Amniotic epithelial cell (primary cell): Measurements from ENCODE around the gene ANKK1.

ENCODE experiments used
- DNase-seq: peaks from one replicate; pipeline ENCODE4 v3.0.0-alpha.2; 2010; ENCODE audit warnings: low read depth

ANKK1 gene, protein sequence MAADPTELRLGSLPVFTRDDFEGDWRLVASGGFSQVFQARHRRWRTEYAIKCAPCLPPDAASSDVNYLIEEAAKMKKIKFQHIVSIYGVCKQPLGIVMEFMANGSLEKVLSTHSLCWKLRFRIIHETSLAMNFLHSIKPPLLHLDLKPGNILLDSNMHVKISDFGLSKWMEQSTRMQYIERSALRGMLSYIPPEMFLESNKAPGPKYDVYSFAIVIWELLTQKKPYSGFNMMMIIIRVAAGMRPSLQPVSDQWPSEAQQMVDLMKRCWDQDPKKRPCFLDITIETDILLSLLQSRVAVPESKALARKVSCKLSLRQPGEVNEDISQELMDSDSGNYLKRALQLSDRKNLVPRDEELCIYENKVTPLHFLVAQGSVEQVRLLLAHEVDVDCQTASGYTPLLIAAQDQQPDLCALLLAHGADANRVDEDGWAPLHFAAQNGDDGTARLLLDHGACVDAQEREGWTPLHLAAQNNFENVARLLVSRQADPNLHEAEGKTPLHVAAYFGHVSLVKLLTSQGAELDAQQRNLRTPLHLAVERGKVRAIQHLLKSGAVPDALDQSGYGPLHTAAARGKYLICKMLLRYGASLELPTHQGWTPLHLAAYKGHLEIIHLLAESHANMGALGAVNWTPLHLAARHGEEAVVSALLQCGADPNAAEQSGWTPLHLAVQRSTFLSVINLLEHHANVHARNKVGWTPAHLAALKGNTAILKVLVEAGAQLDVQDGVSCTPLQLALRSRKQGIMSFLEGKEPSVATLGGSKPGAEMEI

DNA sequence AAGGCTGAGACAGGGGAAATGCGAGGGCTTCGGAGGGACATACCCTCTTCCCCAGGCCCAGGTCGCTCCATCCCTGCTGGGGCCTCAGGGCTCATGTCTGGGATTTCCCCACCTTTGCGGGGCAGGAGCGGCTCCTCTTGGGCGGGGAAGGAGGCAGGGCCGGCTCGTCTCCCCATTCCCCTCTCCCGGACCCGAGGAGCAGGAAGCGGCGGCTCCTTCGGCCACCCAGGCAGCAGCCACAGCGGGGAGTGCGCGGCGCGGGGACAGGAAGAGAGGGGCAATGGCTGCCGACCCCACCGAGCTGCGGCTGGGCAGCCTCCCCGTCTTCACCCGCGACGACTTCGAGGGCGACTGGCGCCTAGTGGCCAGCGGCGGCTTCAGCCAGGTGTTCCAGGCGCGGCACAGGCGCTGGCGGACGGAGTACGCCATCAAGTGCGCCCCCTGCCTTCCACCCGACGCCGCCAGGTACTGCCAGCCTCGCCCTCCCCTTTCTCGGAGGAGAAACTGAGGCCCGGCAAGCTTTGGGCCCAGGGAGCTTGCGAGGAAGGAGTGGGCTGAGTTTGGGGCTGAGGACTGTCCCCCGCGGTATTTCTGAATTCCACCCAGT, at the start of gene ANKK1:
ANKK1 (plus strand) TSS at position 175 of the 607 bp plus-strand sequence; CDS start at position 281, 106 bp downstream.
- no peak for DNase-seq

DNA sequence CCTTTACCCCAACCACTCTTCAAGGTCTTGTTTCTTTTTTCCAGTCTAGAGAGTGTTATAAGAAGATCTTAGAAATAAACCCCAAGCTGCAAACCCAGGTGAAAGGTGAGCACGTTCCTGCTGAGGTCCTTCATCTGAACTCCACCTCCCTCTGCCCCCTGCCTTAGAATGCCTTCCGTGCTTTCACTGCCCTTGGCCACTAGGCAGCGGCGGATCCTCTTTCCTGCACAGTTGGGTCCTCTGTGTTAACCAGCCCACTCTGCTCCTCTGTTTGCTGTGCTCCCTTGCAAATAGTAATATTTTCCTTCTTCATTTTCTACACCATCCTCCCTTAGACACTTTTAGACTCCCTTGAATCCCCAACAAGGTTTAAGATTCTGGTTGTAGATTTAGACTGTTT, 48.8 kb upstream of the ANKK1 start:
- DNase-seq, result no peak

DNA sequence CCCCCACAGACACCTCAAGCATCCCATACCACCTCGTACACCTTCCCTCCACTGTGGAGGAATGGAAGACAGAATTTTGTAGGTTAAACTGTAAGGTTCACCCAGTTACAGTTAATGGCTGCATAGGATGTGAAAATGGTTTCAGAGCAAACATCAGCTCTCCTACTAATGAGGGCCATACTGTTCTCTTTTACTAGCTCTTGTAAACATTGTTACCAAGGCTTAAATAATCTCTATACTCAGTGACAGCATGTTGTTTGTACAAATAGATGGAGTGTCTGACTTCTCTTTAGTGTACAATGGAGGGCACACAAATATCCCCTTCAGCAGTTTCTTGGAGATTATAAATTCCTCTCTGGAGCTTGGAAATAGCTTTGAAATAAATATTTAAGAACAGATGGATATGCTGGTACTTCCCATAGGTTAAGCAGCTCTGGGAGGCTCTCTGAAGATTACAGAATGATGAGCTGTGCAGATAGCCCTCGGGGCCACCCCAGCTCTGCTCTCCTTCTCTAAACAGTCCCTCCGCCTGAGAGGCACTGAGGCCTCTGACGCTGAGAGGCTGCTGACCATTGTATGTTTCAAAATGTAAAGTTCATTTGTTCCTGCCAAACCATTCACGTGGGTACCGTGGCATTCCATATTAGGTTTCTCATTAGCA, 47.5 kb upstream of the ANKK1 start:
- no peak for DNase-seq

DNA sequence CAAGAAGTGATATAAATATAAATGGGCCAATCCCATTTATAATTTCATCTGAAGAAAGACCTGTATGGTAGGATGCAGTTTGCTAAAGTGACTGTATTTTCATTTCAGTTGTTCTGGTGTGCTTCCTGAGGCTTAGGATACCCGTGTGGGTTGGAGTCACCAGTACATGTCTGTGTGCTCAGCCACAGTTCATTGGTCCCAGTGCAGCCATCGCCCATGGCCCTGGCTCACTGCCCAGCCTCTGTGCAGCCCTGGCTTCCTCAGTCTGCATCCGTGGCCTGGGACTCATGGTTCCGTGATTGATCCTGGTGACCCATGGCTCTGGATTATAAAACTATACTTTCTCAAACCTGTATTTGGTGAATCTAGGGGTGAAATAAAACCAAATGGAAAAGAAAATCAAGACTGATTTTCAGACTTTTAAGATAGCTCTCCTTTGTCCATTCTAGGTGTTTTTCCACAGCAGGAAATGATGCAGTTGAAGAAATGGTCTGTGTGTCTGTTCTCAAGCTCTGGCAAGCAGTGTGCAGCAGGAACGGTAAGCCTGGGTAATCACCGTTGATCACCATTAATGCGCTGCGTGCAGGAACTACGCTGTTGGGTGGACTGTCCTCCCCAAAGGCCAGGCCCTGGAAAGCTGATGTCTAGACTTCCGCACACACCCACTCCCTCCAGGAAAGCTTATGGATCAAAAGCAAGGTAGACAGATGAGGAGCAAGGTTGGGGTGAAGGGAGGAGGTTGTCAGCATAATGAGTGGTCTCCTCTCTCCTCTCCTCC, 46.0 kb upstream of the ANKK1 start:
- DNase-seq, result no peak

DNA sequence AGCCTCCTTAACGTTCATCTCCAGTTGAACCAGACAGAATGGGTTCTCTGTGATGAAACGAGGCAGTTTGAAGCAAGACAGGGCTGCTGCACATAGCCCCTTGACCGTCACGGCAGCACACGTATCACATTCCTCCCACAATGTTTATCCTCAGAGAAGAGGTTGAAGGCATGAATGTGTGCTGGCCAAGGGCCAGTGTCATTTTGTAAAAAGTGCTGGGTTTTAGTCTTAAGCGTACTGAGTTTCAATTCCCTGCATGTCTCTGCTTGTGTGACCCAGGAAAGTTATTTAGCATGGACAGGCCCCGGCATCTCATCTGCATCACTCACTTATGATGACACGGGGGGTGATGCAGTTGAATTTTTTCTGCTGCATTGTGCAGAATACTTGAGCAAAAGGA, 41.6 kb upstream of the ANKK1 start:
- peak; percentile 20 for DNase-seq

DNA sequence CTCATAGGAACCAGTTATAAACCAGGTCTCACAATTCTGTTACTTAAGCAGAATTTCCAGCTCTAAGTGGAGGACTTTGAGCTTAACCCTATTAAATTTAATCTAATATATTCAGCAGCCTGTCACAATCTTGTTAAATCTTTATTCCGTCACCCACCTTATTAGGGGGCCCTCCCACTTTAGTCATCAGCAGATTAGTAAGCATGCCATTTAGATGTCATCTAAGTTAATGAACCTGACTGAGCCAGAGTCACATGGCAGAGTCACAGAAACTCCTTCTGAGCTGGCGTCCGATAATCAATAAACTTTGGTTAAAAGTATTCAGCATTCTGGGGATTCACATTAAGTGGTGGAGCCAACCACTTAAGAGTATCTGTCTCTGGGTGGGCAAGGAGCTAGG, 38.1 kb upstream of the ANKK1 start:
- DNase-seq, result no peak

DNA sequence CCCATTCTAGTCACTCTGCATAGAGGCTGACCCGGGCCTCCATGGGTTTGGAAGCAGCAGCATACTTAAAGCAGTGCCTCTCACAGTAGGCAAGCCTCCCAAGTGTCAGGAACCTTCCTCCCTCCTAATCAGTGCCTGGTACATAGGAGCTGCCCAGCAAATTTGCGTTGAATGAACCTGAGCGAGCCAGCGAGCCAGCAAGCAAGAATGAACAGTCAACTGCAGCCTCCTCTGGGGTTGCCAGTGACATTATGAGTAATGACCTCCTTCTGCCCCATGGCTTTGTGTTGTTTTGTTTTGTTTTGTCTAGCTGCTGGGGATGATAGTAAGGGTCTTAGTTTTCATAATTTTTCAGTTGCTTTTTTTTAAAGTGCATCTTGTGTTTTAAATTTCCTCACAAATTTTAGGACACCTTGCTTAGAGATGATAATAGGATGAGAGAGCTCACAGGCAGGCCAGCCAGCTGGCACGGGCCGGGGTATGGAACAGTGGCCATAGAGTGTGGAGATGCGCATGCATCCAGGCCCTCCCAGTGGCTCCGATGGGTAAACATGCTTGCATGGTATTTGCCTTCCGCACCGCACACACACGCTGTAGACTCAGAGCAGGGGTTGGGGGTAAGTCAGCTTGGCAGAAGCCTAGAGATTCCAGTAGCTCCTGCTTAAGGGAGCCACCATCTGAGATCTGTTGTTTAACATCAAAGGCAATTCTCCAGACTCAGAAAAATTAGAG, 37.1 kb upstream of the ANKK1 start:
- DNase-seq, result no peak

DNA sequence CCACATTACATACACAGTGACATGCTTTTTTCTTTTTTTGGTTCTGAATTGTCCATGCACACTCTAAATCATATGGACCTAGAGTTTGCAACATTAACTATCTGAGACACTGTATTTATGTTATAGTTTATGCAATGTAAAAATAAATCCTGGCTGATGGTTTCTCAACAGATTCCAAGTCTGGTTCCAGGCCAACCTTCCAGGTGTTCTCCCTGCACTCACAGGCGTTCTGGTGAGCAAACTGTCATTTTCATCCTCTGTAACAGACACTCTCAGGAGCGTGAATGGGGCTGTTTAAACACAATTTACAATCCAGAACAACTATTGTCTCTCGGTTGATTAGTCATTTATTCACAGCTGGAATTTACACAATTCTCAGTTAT, 36.5 kb upstream of the ANKK1 start:
- DNase-seq, result no peak

GRCh38 chr11:113351480-113351879, 36.1 kb upstream of the ANKK1 start:
- DNase-seq, result peak; percentile 63

DNA sequence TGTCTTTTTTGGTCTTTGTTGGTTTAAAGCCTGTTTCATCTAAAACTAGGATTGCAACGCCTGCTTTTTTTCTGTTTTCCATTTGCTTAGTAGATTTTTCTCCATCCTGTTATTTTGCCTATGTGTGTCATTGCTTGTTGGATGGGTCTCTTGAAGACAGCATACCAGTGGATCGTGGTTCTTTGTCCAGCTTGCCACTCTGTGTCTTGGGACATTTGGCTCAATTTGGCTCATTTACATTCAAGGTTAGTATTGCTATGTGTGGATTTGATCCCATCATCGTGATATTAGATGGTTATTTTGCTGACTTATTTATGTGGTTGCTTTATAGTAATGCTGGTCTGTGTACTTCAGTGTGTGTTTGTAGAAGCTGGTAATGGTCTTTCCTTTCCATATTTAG, 31.4 kb upstream of the ANKK1 start:
- DNase-seq, result peak; percentile 17

DNA sequence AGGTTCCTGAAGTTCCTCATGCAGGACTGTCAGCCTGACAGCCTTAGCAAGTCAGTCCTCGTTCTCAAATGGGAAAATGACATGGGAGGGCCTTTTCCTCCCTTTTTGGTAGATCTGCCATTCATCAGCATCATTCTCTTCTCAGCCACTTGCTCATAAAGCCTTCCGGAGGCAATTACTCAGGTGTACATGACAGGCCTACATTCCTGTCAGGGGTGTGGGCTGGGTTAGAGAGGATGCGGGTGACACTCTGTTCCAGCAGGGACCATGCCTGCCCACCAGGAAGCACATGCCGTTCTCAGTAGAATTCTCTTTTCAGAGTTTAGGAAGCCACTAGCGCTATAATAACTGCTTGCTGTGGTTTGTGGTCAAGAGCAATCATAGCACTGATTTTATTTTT, 24.2 kb upstream of the ANKK1 start:
- DNase-seq, result peak; percentile 13

DNA sequence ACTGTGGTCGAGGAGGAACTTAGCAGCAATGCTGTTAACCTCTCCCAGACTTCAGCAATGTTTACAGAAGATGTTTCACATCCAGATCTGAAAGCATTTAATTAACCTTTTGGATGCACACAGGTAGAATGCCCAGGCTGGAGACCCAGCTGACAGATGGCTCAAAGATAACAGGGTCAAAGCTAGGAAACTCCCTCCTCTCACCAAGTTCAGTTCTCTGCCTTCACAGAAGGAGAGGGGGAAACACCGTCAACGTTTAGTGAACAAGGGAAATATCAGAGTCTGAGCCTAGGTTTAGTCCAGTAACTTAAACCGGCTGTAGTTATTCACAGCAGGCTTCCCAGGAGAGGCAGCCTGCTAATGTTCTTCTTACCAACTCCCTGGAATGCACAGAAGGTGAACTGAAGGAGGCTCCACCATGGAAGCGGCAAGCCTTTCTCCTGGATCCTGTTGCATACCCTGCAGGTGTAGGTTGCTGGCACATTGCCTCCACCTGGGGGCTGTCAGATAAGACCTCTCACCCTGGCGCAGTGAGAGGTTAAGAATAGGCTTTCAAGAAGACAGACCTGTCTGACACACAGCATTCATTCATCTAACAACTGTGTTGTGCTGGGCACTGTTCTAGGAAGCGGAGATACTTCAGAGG, 23.5 kb upstream of the ANKK1 start:
- no peak for DNase-seq

DNA sequence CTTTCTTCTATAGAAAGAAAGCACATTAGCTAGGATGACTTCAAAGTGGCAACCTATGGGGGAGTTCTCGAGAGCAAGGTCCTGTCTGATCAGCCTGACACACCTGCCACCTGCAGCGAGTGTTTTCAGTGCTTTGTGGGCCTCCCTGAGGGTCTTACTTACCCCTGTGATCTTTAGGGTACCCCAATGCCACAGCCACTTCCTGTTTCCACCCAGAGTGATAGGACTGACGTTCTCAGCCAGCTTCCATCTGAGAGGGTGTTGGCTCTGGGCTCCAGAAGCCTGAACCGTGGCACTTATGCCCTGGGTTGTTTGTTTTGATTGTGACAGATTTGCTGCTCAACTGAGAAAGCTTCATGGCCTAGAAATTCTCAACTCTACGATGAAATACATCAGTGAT, 21.7 kb upstream of the ANKK1 start:
- no peak for DNase-seq

- no peak for DNase-seq
These were observed 18.2 kb upstream of the ANKK1 start for GRCh38 chr11:113369411-113369810.

GRCh38 chr11:113370634-113371033, 16.9 kb upstream of the ANKK1 start:
- DNase-seq, result no peak

- peak; percentile 47 for DNase-seq
These were observed 15.3 kb upstream of the ANKK1 start for GRCh38 chr11:113372309-113372708.

DNA sequence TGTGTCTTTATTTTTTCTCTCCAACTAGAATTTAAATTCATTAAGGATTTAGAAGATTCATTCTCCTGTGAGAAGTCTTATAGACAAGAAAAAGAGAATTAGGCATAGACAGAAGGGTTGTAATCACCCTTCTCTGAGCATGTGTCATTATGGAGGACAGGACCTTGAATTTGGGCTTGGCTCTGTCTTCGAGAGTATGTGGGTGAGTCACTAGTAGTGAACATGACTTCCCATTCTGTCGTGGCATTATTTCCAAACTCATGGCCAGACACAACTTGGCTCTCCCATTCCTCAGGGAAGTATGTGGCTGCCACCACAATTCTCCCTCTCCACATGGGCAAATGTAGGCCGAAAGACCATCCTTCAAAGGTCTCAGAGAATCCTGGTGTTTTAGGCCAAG, 14.3 kb upstream of the ANKK1 start:
- peak; percentile 45 for DNase-seq

DNA sequence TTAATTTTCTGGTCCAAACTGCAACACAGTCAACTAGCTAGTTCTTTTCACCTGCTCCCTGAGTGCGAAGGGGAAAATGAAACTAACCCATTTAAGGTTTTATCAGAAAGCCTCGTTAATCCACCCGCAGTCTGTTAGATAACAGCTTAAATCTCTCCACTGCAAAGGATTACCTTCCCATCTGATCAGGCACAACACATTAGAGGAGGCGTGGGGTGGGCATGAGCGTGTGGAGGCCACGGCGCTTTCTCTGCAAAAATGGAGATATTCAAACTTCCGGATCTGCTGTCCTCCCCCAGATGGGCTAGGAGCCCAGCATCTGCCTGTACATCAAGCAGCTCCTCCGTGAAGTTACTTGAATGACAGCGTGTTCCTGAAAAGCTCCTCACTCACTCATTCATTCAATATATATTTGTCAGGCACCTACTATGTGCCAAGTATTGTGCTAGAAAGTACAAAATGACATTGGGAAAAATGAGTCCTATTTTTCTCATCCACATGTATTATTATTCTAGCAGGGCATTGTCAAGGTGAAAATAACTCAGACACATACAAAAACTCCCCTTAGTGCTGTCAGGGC, 13.5 kb upstream of the ANKK1 start:
- peak; percentile 67 for DNase-seq

- no peak for DNase-seq
These were observed 12.2 kb upstream of the ANKK1 start for GRCh38 chr11:113375402-113375801.

- DNase-seq, result peak; percentile 63
These were observed 11.4 kb upstream of the ANKK1 start for GRCh38 chr11:113376156-113376555.
